HepG2 (cell line): ENCODE data around the gene CDH23. TPM values are rescaled to one million over a fixed set of nuclear protein-coding genes. Genes with fewer than 3 reads are reported as not detected.

ENCODE experiments used
- ATAC-seq: fragments of 200-7000 bp; cut with Tn5 transposase; 3 replicates; pipeline ENCODE4 v1.9.1; 2020; ENCODE audit warnings: mild to moderate bottlenecking, moderate library complexity
- BruUV-seq: library from RNA; stranded (reverse); fragments of 400-500 nt; replicated peaks from 2 replicates; lab custom pipeline; 2021; lab: Mats Ljungman, UMichigan
- CTCF ChIA-PET: fragments of 300-600 bp; formaldehyde crosslinking; extraction: SDS; loops from one replicate; lab custom pipeline; 2021; ENCODE audit warnings: low total read pairs, inconsistent platforms, low intra/inter-chr PET ratio; lab: Yijun Ruan, JAX
- POLR2A ChIA-PET: fragments of 350-600 bp; sonication (Branson Sonifier 250); formaldehyde crosslinking; loops from one replicate; lab custom pipeline; 2020; ENCODE audit warnings: antibody characterized with exemption, inconsistent platforms; lab: Yijun Ruan, JAX
- DNase-seq: peaks from one replicate; pipeline ENCODE4 v3.0.0-alpha.2; 2015; ENCODE audit warnings: low spot score
- FAIRE-seq: peaks from 3 replicates; lab custom pipeline; 2011; peaks lifted over from hg19 to GRCh38; lab: Jason Lieb, UNC
- H2AFZ ChIP-seq: one replicate; pipeline ENCODE4 v1.6.1; 2011; ENCODE audit warnings: low read length, inconsistent platforms
- H3K27ac ChIP-seq: fragments of 300-600 bp; 3 replicates; pipeline ENCODE4 v1.8.0; 2011; ENCODE audit warnings: mixed run types, mild to moderate bottlenecking, mixed read lengths, low read length, inconsistent platforms; ENCODE audit not compliant: insufficient read depth; ENCODE audit errors: extremely low read length
- H3K27me3 ChIP-seq, 2 experiments: fragments of 200-600 bp in 1 of 2; 2 replicates in 1 of 2; 3 replicates in 1 of 2; pipeline versions ENCODE4 v1.6.0 to v1.8.0; 2011; ENCODE audit warnings: low read length in 2 of 2, mild to moderate bottlenecking in 2 of 2, moderate library complexity in 2 of 2, inconsistent platforms in 1 of 2; ENCODE audit not compliant: insufficient read depth in 2 of 2, control insufficient read depth in 1 of 2
- H3K36me3 ChIP-seq, 2 experiments: fragments of 200-600 bp in 1 of 2; replicated peaks in 1 of 2; 2 replicates in 1 of 2; 3 replicates in 1 of 2; pipeline versions ENCODE4 v1.5.1 to v1.8.0; 2011; ENCODE audit warnings: low read length in 2 of 2, inconsistent platforms in 1 of 2; ENCODE audit not compliant: insufficient read depth in 2 of 2, control insufficient read depth in 1 of 2
- H3K4me1 ChIP-seq: 2 replicates; pipeline ENCODE4 v1.5.1; 2012; ENCODE audit warnings: low read length, inconsistent platforms; ENCODE audit not compliant: insufficient read depth
- H3K4me2 ChIP-seq: 2 replicates; pipeline ENCODE4 v1.6.0; 2011; ENCODE audit warnings: low read depth, low read length, inconsistent platforms
- H3K4me3 ChIP-seq, 3 experiments: fragments of 200-600 bp in 1 of 3; sonication (generic), shearing (Covaris generic) in 1 of 3; replicated peaks in 1 of 3; 2 replicates each; pipeline ENCODE4 v1.5.1; 2011 to 2016; ENCODE audit warnings: low read length in 3 of 3, inconsistent platforms in 2 of 3, low read depth in 2 of 3, mild to moderate bottlenecking in 2 of 3, control low read depth in 1 of 3, mixed read lengths in 1 of 3; ENCODE audit not compliant: insufficient read depth in 1 of 3
- H3K79me2 ChIP-seq: one replicate; pipeline ENCODE4 v1.6.1; 2011; ENCODE audit warnings: low read length, inconsistent platforms; ENCODE audit not compliant: insufficient read depth
- H3K9ac ChIP-seq: 2 replicates; pipeline ENCODE4 v1.6.0; 2011; ENCODE audit warnings: mild to moderate bottlenecking, low read depth, low read length, inconsistent platforms; ENCODE audit not compliant: insufficient read depth
- H3K9me3 ChIP-seq: 2 replicates; pipeline ENCODE4 v1.5.1; 2012; ENCODE audit warnings: mild to moderate bottlenecking, low read length
- H4K20me1 ChIP-seq: 2 replicates; pipeline ENCODE4 v1.6.0; 2011; ENCODE audit warnings: inconsistent platforms, mild to moderate bottlenecking, low read length, moderate library complexity; ENCODE audit not compliant: insufficient read depth
- CEBPB ChIP-seq: IDR thresholded peaks from 2 replicates; pipeline ENCODE4 v1.6.1; 2011; ENCODE audit warnings: low read depth, low read length, improper control_type of control experiment, borderline replicate concordance
- CHD4 ChIP-seq: fragments of 200-600 bp; sonication (generic); IDR thresholded peaks from 2 replicates; pipeline ENCODE4 v1.7.0; 2017; ENCODE audit warnings: mild to moderate bottlenecking, low read length, borderline replicate concordance
- SMC3 ChIP-seq: IDR thresholded peaks from 2 replicates; pipeline ENCODE4 v1.6.1; 2011; ENCODE audit warnings: low read length, improper control_type of control experiment
- SRY ChIP-seq: sonication (generic); formaldehyde crosslinking; IDR thresholded peaks from 2 replicates; pipeline ENCODE4 v1.8.0; 2022; ENCODE audit warnings: mild to moderate bottlenecking, missing genetic modification reagents
- ZNF33A ChIP-seq: sonication (generic); formaldehyde crosslinking; IDR thresholded peaks from 2 replicates; pipeline ENCODE4 v1.5.1; 2020; ENCODE audit warnings: missing genetic modification reagents, mild to moderate bottlenecking, moderate library complexity, borderline replicate concordance
- ZNF34 ChIP-seq: sonication (generic); formaldehyde crosslinking; IDR thresholded peaks from 2 replicates; pipeline ENCODE4 v1.4.0; 2020; ENCODE audit warnings: mild to moderate bottlenecking, missing genetic modification reagents, borderline replicate concordance
- ZNF484 ChIP-seq: sonication (generic); formaldehyde crosslinking; IDR thresholded peaks from 2 replicates; pipeline ENCODE4 v1.5.1; 2020; ENCODE audit warnings: mild to moderate bottlenecking, low read depth, missing genetic modification reagents, borderline replicate concordance
- WGBS: methylation state at CpG from one replicate; pipeline ENCODE4 v1.1.6; 2017; ENCODE audit warnings: low lambda C conversion rate; 5-methylcytosine and 5-hydroxymethylcytosine counted together
- in situ Hi-C: cut with HindIII; loops from 2 replicates; pipeline ENCODE4 v1.10.0; 2017; ENCODE audit warnings: low pct_unique_long_range_greater_than_20kb; ENCODE audit not compliant: extremely low pct_ligation_motif_present
- intact Hi-C: fragments of 100-400 bp; cut with micrococcal nuclease; formaldehyde crosslinking; loops from one replicate; pipeline ENCODE4 v1.10.0; 2022; ENCODE audit not compliant: unreplicated experiment
- polyA plus RNA-seq, 8 experiments: library from polyadenylated mRNA; depleted of rRNA in 3 of 8; stranded (reverse) in 7 of 8; unstranded in 1 of 8; fragments of >200 nt; fragmentation: Illumina TruSeq in 4 of 8; extraction: Trizol in 4 of 8; gene quantifications; 2 replicates each; pipeline versions ENCODE4 v1.2.1 to v1.2.3, GENCODE V29; 2011 to 2016; ENCODE audit warnings: low read depth in 4 of 8, missing spikeins in 1 of 8, mixed read lengths in 1 of 8; ENCODE audit not compliant: insufficient read depth in 1 of 8
- total RNA-seq, 5 experiments: library from RNA; depleted of rRNA; stranded (reverse); fragments of >200 nt; fragmentation: Illumina TruSeq; extraction: Trizol; gene quantifications; 2 replicates each; pipeline ENCODE4 v1.2.3, GENCODE V29; 2016; ENCODE audit warnings: low read depth in 1 of 5
- TF ChIP-seq, protein P1 (sequence below): sonication (generic); formaldehyde crosslinking; IDR thresholded peaks from 2 replicates; pipeline ENCODE4 v1.5.0; 2020; ENCODE audit warnings: mild to moderate bottlenecking, missing genetic modification reagents
- TF ChIP-seq, protein P2 (sequence below): IDR thresholded peaks from 2 replicates; pipeline ENCODE4 v1.6.1; 2016; ENCODE audit warnings: low read depth, missing genetic modification reagents, missing compliant biosample characterization

Gene CDH23
- total and polyA plus RNA-seq, 2 of the 13 experiments (the other 11 are each of a cell fraction or from before 2014, with no cell fraction given): 0.13 TPM; not detected in 1

DNA sequence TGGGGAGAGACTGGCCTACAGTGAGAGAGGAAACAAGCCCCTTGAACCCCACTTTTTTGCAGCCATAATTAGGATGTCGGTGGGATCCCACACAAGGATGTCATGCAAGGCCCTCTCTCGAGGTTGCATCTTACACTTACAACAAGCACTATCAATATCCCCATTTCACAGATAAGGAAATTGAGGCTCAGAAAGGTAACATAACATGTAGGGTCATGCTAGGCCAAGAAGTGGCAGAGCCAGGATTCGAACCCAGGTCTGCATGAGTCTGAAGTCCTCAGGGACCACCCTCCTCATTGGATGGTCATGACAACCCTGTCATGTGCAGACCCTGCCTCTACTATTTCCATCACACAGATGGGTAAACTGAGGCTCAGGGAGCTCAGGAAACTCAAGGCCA, 199.4 kb downstream of the CDH23 start:
- Histone ChIP-seq H3K27me3 (no peaks in the 10 kb centered on the region; a peak in 1 of 5 replicates), H4K20me1 (no peaks in the 10 kb centered on the region), H3K36me3 (no peaks in the 10 kb centered on the region), H3K27ac (no peak overlapping the region), H3K4me3 (no peak overlapping the region), H3K9me3 (no peaks in the 10 kb centered on the region), H3K4me2 (no peak overlapping the region), H3K4me1 (peaks cover 24% of the 10 kb centered on the region), H2AFZ (no peak overlapping the region), H3K79me2 (no peaks in the 10 kb centered on the region), H3K9ac (no peak overlapping the region)
- TF ChIP-seq ZNF33A (CRISPR knock-in tag) (no peak), SRY (CRISPR knock-in tag) (no peak)
- TF ChIP-seq, protein P1, sequence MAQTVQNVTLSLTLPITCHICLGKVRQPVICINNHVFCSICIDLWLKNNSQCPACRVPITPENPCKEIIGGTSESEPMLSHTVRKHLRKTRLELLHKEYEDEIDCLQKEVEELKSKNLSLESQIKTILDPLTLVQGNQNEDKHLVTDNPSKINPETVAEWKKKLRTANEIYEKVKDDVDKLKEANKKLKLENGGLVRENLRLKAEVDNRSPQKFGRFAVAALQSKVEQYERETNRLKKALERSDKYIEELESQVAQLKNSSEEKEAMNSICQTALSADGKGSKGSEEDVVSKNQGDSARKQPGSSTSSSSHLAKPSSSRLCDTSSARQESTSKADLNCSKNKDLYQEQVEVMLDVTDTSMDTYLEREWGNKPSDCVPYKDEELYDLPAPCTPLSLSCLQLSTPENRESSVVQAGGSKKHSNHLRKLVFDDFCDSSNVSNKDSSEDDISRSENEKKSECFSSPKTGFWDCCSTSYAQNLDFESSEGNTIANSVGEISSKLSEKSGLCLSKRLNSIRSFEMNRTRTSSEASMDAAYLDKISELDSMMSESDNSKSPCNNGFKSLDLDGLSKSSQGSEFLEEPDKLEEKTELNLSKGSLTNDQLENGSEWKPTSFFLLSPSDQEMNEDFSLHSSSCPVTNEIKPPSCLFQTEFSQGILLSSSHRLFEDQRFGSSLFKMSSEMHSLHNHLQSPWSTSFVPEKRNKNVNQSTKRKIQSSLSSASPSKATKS (CRISPR knock-in tag): no peak
- no peak for DNase-seq
- in situ Hi-C loops: no loop called here
- ChIA-PET POLR2A (no interaction called here), CTCF (no interaction called here)
- no peak for FAIRE-seq
- no TSS peak for BruUV-seq
- no peak for ATAC-seq
- intact Hi-C loops: no loop called here
- WGBS: 50% methylated on average over 2 of the region's 3 CpGs

DNA sequence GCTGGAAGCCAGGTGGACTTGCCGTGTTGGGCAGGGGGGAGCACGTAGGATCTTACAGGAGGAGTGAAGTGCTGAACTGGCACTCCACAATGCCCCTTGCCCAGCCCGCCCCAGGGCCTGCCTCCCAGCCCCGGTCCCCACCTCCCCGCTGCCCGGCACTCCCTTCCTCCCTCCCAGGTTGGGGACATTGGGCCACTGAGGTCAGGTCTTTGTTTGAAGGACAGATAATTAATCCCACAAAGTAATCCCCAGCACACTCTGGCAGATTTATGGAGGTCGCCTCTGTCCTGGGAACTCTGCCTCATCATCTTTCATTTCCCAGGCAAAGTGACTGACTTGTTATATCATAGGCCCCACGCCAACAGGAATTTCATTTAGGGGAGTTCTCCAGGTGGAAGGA, 200.0 kb downstream of the CDH23 start:
- FAIRE-seq (no peak), ATAC-seq (no peak), DNase-seq (no peak)
- Histone ChIP-seq H4K20me1 (no peaks in the 10 kb centered on the region), H2AFZ (no peak overlapping the region), H3K4me3 (no peak overlapping the region), H3K79me2 (no peaks in the 10 kb centered on the region), H3K27me3 (no peaks in the 10 kb centered on the region; a peak in 1 of 5 replicates), H3K4me2 (no peak overlapping the region), H3K9ac (no peak overlapping the region), H3K36me3 (no peaks in the 10 kb centered on the region), H3K9me3 (no peaks in the 10 kb centered on the region), H3K27ac (no peak overlapping the region), H3K4me1 (peaks cover 24% of the 10 kb centered on the region)
- intact Hi-C loops: no loop called here
- BruUV-seq: no TSS peak
- CTCF ChIA-PET: no interaction called here
- WGBS: 42% methylated on average over 6 of the region's 8 CpGs
- in situ Hi-C loops: no loop called here
- POLR2A ChIA-PET: no interaction called here
- TF ChIP-seq SMC3: no peak
- TF ChIP-seq ZNF34 (CRISPR knock-in tag): no peak
- TF ChIP-seq CHD4: no peak
- TF ChIP-seq CEBPB: no peak
- TF ChIP-seq, protein P2, sequence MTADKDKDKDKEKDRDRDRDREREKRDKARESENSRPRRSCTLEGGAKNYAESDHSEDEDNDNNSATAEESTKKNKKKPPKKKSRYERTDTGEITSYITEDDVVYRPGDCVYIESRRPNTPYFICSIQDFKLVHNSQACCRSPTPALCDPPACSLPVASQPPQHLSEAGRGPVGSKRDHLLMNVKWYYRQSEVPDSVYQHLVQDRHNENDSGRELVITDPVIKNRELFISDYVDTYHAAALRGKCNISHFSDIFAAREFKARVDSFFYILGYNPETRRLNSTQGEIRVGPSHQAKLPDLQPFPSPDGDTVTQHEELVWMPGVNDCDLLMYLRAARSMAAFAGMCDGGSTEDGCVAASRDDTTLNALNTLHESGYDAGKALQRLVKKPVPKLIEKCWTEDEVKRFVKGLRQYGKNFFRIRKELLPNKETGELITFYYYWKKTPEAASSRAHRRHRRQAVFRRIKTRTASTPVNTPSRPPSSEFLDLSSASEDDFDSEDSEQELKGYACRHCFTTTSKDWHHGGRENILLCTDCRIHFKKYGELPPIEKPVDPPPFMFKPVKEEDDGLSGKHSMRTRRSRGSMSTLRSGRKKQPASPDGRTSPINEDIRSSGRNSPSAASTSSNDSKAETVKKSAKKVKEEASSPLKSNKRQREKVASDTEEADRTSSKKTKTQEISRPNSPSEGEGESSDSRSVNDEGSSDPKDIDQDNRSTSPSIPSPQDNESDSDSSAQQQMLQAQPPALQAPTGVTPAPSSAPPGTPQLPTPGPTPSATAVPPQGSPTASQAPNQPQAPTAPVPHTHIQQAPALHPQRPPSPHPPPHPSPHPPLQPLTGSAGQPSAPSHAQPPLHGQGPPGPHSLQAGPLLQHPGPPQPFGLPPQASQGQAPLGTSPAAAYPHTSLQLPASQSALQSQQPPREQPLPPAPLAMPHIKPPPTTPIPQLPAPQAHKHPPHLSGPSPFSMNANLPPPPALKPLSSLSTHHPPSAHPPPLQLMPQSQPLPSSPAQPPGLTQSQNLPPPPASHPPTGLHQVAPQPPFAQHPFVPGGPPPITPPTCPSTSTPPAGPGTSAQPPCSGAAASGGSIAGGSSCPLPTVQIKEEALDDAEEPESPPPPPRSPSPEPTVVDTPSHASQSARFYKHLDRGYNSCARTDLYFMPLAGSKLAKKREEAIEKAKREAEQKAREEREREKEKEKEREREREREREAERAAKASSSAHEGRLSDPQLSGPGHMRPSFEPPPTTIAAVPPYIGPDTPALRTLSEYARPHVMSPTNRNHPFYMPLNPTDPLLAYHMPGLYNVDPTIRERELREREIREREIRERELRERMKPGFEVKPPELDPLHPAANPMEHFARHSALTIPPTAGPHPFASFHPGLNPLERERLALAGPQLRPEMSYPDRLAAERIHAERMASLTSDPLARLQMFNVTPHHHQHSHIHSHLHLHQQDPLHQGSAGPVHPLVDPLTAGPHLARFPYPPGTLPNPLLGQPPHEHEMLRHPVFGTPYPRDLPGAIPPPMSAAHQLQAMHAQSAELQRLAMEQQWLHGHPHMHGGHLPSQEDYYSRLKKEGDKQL: no peak
- TF ChIP-seq ZNF484: no peak
